ENCODE data around the gene MTMR1. TPM values are rescaled to one million over a fixed set of nuclear protein-coding genes. Genes with fewer than 3 reads are reported as not detected.

Gene MTMR1
- total RNA-seq, 2 donors from 2014 or later: 16.5 to 18.5 TPM

DNA sequence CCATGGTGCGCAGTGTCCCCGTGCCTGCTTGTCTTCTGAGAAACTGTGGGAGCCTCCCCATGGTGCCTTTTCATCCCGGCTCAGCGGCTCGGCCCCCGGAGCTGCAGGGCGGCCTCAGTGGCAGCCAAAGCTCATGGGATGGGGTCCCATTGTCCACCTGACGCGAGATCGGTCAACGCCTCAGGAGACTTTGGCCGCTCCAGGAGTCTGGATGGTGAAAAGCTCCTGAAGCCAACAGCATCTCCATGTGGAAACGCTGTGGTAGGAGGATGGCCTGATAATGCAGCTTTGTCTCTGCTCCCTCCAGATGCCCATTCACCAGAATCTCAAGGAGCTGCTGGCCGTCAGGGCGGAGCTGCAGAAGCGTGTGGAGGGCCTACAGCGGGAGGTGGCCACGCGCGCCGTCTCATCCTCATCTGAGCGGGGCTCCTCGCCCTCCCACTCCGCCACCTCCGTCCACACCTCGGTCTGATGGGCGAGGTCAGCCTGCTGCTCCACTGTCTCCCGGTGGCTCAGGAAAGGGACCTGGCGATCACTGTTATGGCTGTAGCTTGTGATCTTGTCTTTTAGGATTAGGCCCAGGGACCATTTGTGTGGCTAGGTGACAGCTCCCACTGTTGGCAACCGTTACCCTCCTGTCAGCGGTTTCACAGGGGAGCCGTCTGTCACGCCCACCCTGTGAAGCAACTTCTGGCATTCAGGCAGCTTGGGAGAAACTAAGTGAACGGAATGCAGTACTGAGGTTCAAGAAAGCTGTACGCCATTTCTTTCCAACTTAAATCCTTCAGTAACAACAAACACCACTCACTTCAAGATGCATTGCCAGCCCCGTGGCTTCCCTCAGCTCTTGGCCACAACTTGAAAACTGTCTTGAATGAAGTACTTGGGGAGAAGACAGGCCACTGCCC lies 69.3 kb downstream of the MTMR1 start:
- H3K4me3 ChIP-seq (ENCODE audit: low read length): no peak overlapping the region
- H3K27ac ChIP-seq (ENCODE audit: low read depth, low read length): no peak overlapping the region
- WGBS, 2 experiments (ENCODE audit: insufficient coverage in 1 of 2, insufficient read length in 1 of 2): 96 to 98% methylated on average over 13 to 36 of the region's 36 CpGs
- H3K36me3 ChIP-seq (ENCODE audit: control insufficient read depth, insufficient read depth, low read length): no peaks in the 10 kb centered on the region
- peaks cover 10% of the 10 kb centered on the region for H3K9me3 Mint-ChIP-seq
- H3K27me3 Mint-ChIP-seq (ENCODE audit: insufficient read depth): peaks cover 2% of the 10 kb centered on the region
- no peak overlapping the region for H3K27ac Mint-ChIP-seq
- H3K36me3 Mint-ChIP-seq (ENCODE audit: low read depth): peaks cover 20% of the 10 kb centered on the region
- peak; percentile 39 for DNase-seq
- H3K4me1 Mint-ChIP-seq: peaks cover 3% of the 10 kb centered on the region
- H3K9ac ChIP-seq (ENCODE audit: extremely low read depth, low read length, poor library complexity, severe bottlenecking): no peak overlapping the region
- TF ChIP-seq, protein P1, sequence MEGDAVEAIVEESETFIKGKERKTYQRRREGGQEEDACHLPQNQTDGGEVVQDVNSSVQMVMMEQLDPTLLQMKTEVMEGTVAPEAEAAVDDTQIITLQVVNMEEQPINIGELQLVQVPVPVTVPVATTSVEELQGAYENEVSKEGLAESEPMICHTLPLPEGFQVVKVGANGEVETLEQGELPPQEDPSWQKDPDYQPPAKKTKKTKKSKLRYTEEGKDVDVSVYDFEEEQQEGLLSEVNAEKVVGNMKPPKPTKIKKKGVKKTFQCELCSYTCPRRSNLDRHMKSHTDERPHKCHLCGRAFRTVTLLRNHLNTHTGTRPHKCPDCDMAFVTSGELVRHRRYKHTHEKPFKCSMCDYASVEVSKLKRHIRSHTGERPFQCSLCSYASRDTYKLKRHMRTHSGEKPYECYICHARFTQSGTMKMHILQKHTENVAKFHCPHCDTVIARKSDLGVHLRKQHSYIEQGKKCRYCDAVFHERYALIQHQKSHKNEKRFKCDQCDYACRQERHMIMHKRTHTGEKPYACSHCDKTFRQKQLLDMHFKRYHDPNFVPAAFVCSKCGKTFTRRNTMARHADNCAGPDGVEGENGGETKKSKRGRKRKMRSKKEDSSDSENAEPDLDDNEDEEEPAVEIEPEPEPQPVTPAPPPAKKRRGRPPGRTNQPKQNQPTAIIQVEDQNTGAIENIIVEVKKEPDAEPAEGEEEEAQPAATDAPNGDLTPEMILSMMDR (conservative IDR thresholded peaks at IDR 0.05): no peak
- H3K4me3 Mint-ChIP-seq: no peak overlapping the region
- no peaks in the 10 kb centered on the region for H3K9me3 ChIP-seq (ENCODE audit: control insufficient read depth, low read length)
- no peaks in the 10 kb centered on the region for H3K27me3 ChIP-seq (ENCODE audit: control insufficient read depth, insufficient read depth, low read length, poor library complexity, severe bottlenecking)
- no peaks in the 10 kb centered on the region for H3K4me1 ChIP-seq (ENCODE audit: control insufficient read depth, insufficient read depth, low read length)

DNA sequence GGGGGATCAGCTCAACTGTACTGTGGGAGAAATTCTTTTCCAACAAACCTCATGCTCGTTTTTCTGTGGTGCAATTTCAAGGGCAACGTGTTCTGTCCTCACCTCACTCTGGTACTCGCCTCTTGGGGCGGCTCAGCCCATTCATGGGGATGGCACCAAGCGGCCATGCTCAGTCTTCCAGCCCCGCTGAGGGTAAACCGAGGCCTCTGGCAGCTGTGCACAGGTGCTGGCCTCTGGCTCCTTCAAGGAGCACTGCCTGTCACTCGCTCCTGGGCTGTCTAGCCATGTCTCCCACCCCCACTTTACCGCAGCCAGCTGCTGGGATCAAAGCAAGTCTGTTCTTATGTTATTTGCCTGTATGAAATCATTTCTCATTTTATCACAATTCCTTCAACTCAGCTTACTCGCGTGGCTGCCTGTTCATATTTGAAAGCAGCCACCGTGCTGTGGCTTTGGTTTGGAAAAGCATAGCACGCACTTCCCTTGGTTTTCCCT lies 70.2 kb downstream of the MTMR1 start:
- TF ChIP-seq, protein P1 (conservative IDR thresholded peaks at IDR 0.05): no peak
- Histone ChIP-seq H3K9me3 (ENCODE audit: control insufficient read depth, low read length) (no peaks in the 10 kb centered on the region), H3K27me3 (ENCODE audit: control insufficient read depth, insufficient read depth, low read length, poor library complexity, severe bottlenecking) (no peaks in the 10 kb centered on the region), H3K9ac (ENCODE audit: extremely low read depth, low read length, poor library complexity, severe bottlenecking) (no peak overlapping the region), H3K4me3 (ENCODE audit: low read length) (no peak overlapping the region), H3K27ac (ENCODE audit: low read depth, low read length) (no peak overlapping the region), H3K4me1 (ENCODE audit: control insufficient read depth, insufficient read depth, low read length) (no peaks in the 10 kb centered on the region), H3K36me3 (ENCODE audit: control insufficient read depth, insufficient read depth, low read length) (no peaks in the 10 kb centered on the region)
- Mint-ChIP-seq H3K9me3 (peaks cover 6% of the 10 kb centered on the region), H3K27ac (no peak overlapping the region), H3K4me3 (no peak overlapping the region), H3K36me3 (ENCODE audit: low read depth) (peaks cover 26% of the 10 kb centered on the region), H3K27me3 (ENCODE audit: insufficient read depth) (peaks cover 2% of the 10 kb centered on the region), H3K4me1 (peaks cover 3% of the 10 kb centered on the region)
- DNase-seq: peak; percentile 34
- WGBS, 2 experiments (ENCODE audit: insufficient coverage in 1 of 2, insufficient read length in 1 of 2): 87 to 90% methylated on average over 3 to 13 of the region's 13 CpGs

DNA sequence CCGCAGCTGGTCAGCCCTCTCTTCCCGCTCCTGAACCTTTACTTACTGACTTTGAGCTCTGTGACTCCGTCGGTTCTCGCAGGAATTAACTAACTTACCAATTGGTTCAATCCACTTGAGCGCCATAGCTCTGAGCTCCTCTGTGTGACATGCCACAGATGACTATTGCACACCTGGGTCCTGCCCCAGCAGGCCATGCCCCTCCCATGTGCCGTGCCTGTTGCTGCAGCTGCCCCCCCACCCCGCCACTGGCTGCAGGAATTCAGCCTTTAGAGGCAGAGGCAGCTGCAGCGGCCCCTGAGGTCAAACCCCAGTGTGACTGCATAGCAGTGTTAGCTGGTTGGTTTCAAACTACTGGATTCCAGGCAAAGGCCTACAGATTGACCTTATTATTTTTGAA lies 70.6 kb downstream of the MTMR1 start:
- peak; percentile 57 for DNase-seq
- no peak overlapping the region for H3K27ac Mint-ChIP-seq

More for the DNA sequence above, 70.6 kb downstream of the MTMR1 start:
- Histone ChIP-seq H3K27me3 (ENCODE audit: control insufficient read depth, insufficient read depth, low read length, poor library complexity, severe bottlenecking) (no peaks in the 10 kb centered on the region), H3K4me1 (ENCODE audit: control insufficient read depth, insufficient read depth, low read length) (no peaks in the 10 kb centered on the region), H3K4me3 (ENCODE audit: low read length) (no peak overlapping the region), H3K9me3 (ENCODE audit: control insufficient read depth, low read length) (no peaks in the 10 kb centered on the region), H3K36me3 (ENCODE audit: control insufficient read depth, insufficient read depth, low read length) (no peaks in the 10 kb centered on the region), H3K27ac (ENCODE audit: low read depth, low read length) (no peak overlapping the region), H3K9ac (ENCODE audit: extremely low read depth, low read length, poor library complexity, severe bottlenecking) (no peak overlapping the region)
- Mint-ChIP-seq H3K9me3 (peaks cover 4% of the 10 kb centered on the region), H3K27me3 (ENCODE audit: insufficient read depth) (peaks cover 2% of the 10 kb centered on the region), H3K4me1 (peaks cover 3% of the 10 kb centered on the region), H3K4me3 (no peak overlapping the region), H3K36me3 (ENCODE audit: low read depth) (peaks cover 31% of the 10 kb centered on the region)
- TF ChIP-seq, protein P1 (conservative IDR thresholded peaks at IDR 0.05): no peak
- WGBS, 2 experiments (ENCODE audit: insufficient coverage in 1 of 2, insufficient read length in 1 of 2): 86% methylated on average over 9 of the region's 9 CpGs; no CpG with 5 or more reads in 1 of the 2 experiments

Data from endodermal cell (in vitro differentiated cells).